PC-3 (cell line): Measurements from ENCODE around the gene MTRFR. TPM values are rescaled to one million over a fixed set of nuclear protein-coding genes. Genes with fewer than 3 reads are reported as not detected.
A peak's percentile ranks its signal among the peaks of the same experiment; 100 is the strongest.

Source experiments
- ATAC-seq: fragments of 200-7000 bp; cut with Tn5 transposase; 2 replicates; pipeline ENCODE4 v1.9.1; 2020; ENCODE audit warnings: mild to moderate bottlenecking, moderate library complexity
- BruUV-seq: library from RNA; stranded (reverse); fragments of 400-500 nt; replicated peaks from 2 replicates; lab custom pipeline; 2021; lab: Mats Ljungman, UMichigan
- CTCF ChIA-PET: fragments of 300-600 bp; sonication (Branson Sonifier 250); formaldehyde crosslinking; loops from one replicate; lab custom pipeline; 2022; ENCODE audit warnings: antibody characterized with exemption; lab: Charles Lee
- POLR2A ChIA-PET: fragments of 300-600 bp; sonication (Branson Sonifier 250); formaldehyde crosslinking; loops from one replicate; lab custom pipeline; 2022; ENCODE audit warnings: antibody characterized with exemption; ENCODE audit not compliant: unreplicated experiment; lab: Charles Lee
- DNase-seq: peaks from one replicate; pipeline ENCODE4 v3.0.0-alpha.2; 2015
- H2AFZ ChIP-seq: fragments of 300-600 bp; sonication (generic); 2 replicates; pipeline ENCODE4 v1.6.0; 2016; ENCODE audit warnings: antibody characterized with exemption, low read length
- H3F3A ChIP-seq: fragments of 300-600 bp; sonication (generic); one replicate; pipeline ENCODE4 v1.6.0; 2017; ENCODE audit warnings: antibody characterized with exemption, low read length, control low read depth, mild to moderate bottlenecking; ENCODE audit not compliant: unreplicated experiment
- H3K27ac ChIP-seq: fragments of 300-600 bp; sonication (generic); 2 replicates; pipeline ENCODE4 v1.5.1; 2016; ENCODE audit warnings: mild to moderate bottlenecking, low read length
- H3K27me3 ChIP-seq: fragments of 300-600 bp; sonication (generic); 2 replicates; pipeline ENCODE4 v1.6.1; 2016; ENCODE audit warnings: low read length, mixed read lengths
- H3K36me3 ChIP-seq: fragments of 300-600 bp; sonication (generic); 2 replicates; pipeline ENCODE4 v1.6.1; 2016; ENCODE audit warnings: low read depth, mixed run types, low read length, mixed read lengths
- H3K4me1 ChIP-seq: fragments of 300-600 bp; sonication (generic); 2 replicates; pipeline ENCODE4 v1.5.1; 2016; ENCODE audit warnings: low read length; ENCODE audit not compliant: insufficient read depth
- H3K4me2 ChIP-seq: fragments of 300-600 bp; sonication (generic); 2 replicates; pipeline ENCODE4 v1.6.0; 2016; ENCODE audit warnings: low read length
- H3K4me3 ChIP-seq: fragments of 300-600 bp; sonication (generic); 2 replicates; pipeline ENCODE4 v1.5.1; 2016; ENCODE audit warnings: mild to moderate bottlenecking, low read length, mixed read lengths
- H3K79me2 ChIP-seq: fragments of 300-600 bp; sonication (generic); 2 replicates; pipeline ENCODE4 v1.6.1; 2017; ENCODE audit warnings: low read length, mixed read lengths
- H3K9ac ChIP-seq: fragments of 300-600 bp; sonication (generic); 2 replicates; pipeline ENCODE4 v1.6.0; 2016; ENCODE audit warnings: mild to moderate bottlenecking, low read length
- H3K9me2 ChIP-seq: fragments of 300-600 bp; sonication (generic); replicated peaks from 2 replicates; pipeline ENCODE4 v1.6.1; 2016; ENCODE audit warnings: mixed run types, low read length, mixed read lengths
- H3K9me3 ChIP-seq: fragments of 300-600 bp; sonication (generic); 2 replicates; pipeline ENCODE4 v1.6.1; 2016; ENCODE audit warnings: low read length, mixed read lengths
- H4K20me1 ChIP-seq: fragments of 300-600 bp; sonication (generic); 2 replicates; pipeline ENCODE4 v1.6.1; 2016; ENCODE audit warnings: low read length, mixed read lengths
- CTCF ChIP-seq: fragments of 300-600 bp; sonication (generic); conservative IDR thresholded peaks from 2 replicates; pipeline ENCODE4 v1.5.1; 2017; ENCODE audit warnings: antibody characterized with exemption, low read depth, mild to moderate bottlenecking, low read length
- EZH2 ChIP-seq: fragments of 300-600 bp; sonication (generic); IDR thresholded peaks from one replicate; pipeline ENCODE4 v1.6.1; 2017; ENCODE audit warnings: antibody characterized with exemption, mild to moderate bottlenecking, low read length; ENCODE audit not compliant: unreplicated experiment
- EZH2phosphoT487 ChIP-seq: fragments of 300-600 bp; sonication (generic); IDR thresholded peaks from 2 replicates; pipeline ENCODE4 v1.6.1; 2018; ENCODE audit warnings: mild to moderate bottlenecking, antibody characterized with exemption, low read length, borderline replicate concordance
- intact Hi-C: fragments of 100-400 bp; cut with micrococcal nuclease; formaldehyde crosslinking; loops from 2 replicates; pipeline ENCODE4 v1.9.0; 2023
- total RNA-seq: library from RNA; depleted of rRNA; stranded (reverse); fragments of >200 nt; gene quantifications from 2 replicates; pipeline ENCODE4 v1.2.3, GENCODE V29; 2014

Gene MTRFR
- total RNA-seq, 1 experiment from 2014 or later, result 23.2 TPM

- intact Hi-C loops, result no loop called here
- H3K27ac ChIP-seq, result no peak overlapping the region
- peak overlapping the region; percentile 89 for H3K4me2 ChIP-seq
- ChIA-PET CTCF (no interaction called here), POLR2A (no interaction called here)
- H3K36me3 ChIP-seq, result no peaks in the 10 kb centered on the region
- H3K4me1 ChIP-seq, result peaks cover 10% of the 10 kb centered on the region
- DNase-seq, result peak; percentile 26
- no peaks in the 10 kb centered on the region for H4K20me1 ChIP-seq
- no peaks in the 10 kb centered on the region for H3F3A ChIP-seq
- TF ChIP-seq CTCF (no peak), EZH2 (no peak), EZH2phosphoT487 (no peak)
- H3K9ac ChIP-seq, result peak overlapping the region; percentile 78
- peak overlapping the region; percentile 82 for H2AFZ ChIP-seq
- peaks cover 36% of the 10 kb centered on the region for H3K79me2 ChIP-seq
- H3K9me3 ChIP-seq, result no peaks in the 10 kb centered on the region
- no peaks in the 10 kb centered on the region for H3K9me2 ChIP-seq
- peak; percentile 10 for ATAC-seq
- H3K27me3 ChIP-seq, result no peaks in the 10 kb centered on the region
- BruUV-seq, result TSS peak; percentile 66
- peak overlapping the region; percentile 99 for H3K4me3 ChIP-seq
Observed at GRCh38 chr12:123270214-123271000, 37.2 kb downstream of the MTRFR start.

GRCh38 chr12:123271001-123271668, 37.9 kb downstream of the MTRFR start:
- Histone ChIP-seq H3K9me2 (no peaks in the 10 kb centered on the region), H4K20me1 (no peaks in the 10 kb centered on the region), H3K9me3 (no peaks in the 10 kb centered on the region), H3F3A (no peaks in the 10 kb centered on the region), H3K4me1 (peaks cover 10% of the 10 kb centered on the region), H3K27me3 (no peaks in the 10 kb centered on the region), H3K4me3 (peak overlapping the region; percentile 99), H3K4me2 (peak overlapping the region; percentile 89), H3K79me2 (peaks cover 36% of the 10 kb centered on the region), H2AFZ (no peak overlapping the region), H3K9ac (peak overlapping the region; percentile 78), H3K36me3 (no peaks in the 10 kb centered on the region), H3K27ac (no peak overlapping the region)
- TF ChIP-seq EZH2 (no peak), CTCF (0 out of 2 replicates have a peak, but pooled peaks have one; percentile 18)
- BruUV-seq, result no TSS peak
- ATAC-seq, result peak; percentile 68
- ChIA-PET CTCF (no interaction called here), POLR2A (no interaction called here)
- intact Hi-C loops, result no loop called here
- DNase-seq, result peak; percentile 63

GRCh38 chr12:123273166-123273565, 39.9 kb downstream of the MTRFR start:
- Histone ChIP-seq H3K27ac (no peak overlapping the region), H3K27me3 (no peaks in the 10 kb centered on the region), H2AFZ (no peak overlapping the region), H3K9me2 (no peaks in the 10 kb centered on the region), H3K9ac (no peak overlapping the region), H3K4me1 (peaks cover 10% of the 10 kb centered on the region), H3F3A (no peaks in the 10 kb centered on the region), H4K20me1 (no peaks in the 10 kb centered on the region), H3K4me2 (no peak overlapping the region), H3K9me3 (no peaks in the 10 kb centered on the region), H3K4me3 (no peak overlapping the region), H3K36me3 (no peaks in the 10 kb centered on the region), H3K79me2 (peaks cover 27% of the 10 kb centered on the region)
- intact Hi-C loops, result no loop called here
- no peak for TF ChIP-seq EZH2phosphoT487
- no peak for TF ChIP-seq EZH2
- no peak for TF ChIP-seq CTCF
- DNase-seq (no peak), ATAC-seq (no peak)
- CTCF ChIA-PET, result no interaction called here
- no TSS peak for BruUV-seq
- POLR2A ChIA-PET, result no interaction called here
